ENCODE measurements around the gene TRPM6.

GRCh38 chr9:74777136-74777879 lies 110.4 kb downstream of the TRPM6 start:
- TF ChIP-seq EZH2 (IDR thresholded peaks at IDR 0.05; ENCODE audit: insufficient read depth, poor library complexity, severe bottlenecking) = no peak
- no peak for TF ChIP-seq EZH2phosphoT487 (IDR thresholded peaks at IDR 0.05; ENCODE audit: insufficient read depth, low read depth)
